Activated naive CD4-positive, alpha-beta T cell treated with anti-CD3 and anti-CD28 coated beads, Interleukin-2, amount 50 U/mL, for 72 hours (primary cell): ENCODE results near the gene ITPK1. TPM values are rescaled to one million over a fixed set of nuclear protein-coding genes. Genes with fewer than 3 reads are reported as not detected.

Experiments used
- ATAC-seq, 2 donors: fragments of 150-1000 bp; cut with Tn5 transposase; 2 replicates each; pipeline ENCODE4 v1.10.0; 2021; ENCODE audit warnings: mild to moderate bottlenecking in 2 of 2, moderate library complexity in 2 of 2
- DNase-seq, 2 donors: peaks; one replicate each; pipeline ENCODE4 v3.0.0; 2021 to 2022; ENCODE audit warnings: low spot score in 2 of 2
- H3K27ac Mint-ChIP-seq, 2 donors: one replicate each; pipeline ENCODE4 v1.8.0; 2022; ENCODE audit warnings: mild to moderate bottlenecking in 2 of 2, mixed read lengths in 2 of 2
- H3K36me3 Mint-ChIP-seq, 2 donors: one replicate each; pipeline ENCODE4 v1.8.0; 2022; ENCODE audit warnings: mixed read lengths in 2 of 2
- H3K9me3 Mint-ChIP-seq, 2 donors: one replicate each; pipeline ENCODE4 v1.8.0; 2022; ENCODE audit warnings: mixed read lengths in 2 of 2
- total RNA-seq, 2 donors: library from RNA; stranded (reverse); gene quantifications; one replicate each; pipeline ENCODE4 v1.2.3, GENCODE V29; 2022

Gene ITPK1
- total RNA-seq, 2 donors from 2014 or later: 15.2 to 33.2 TPM

GRCh38 chr14:92948647-92949046 is 167.1 kb downstream of the ITPK1 start:
- H3K36me3 Mint-ChIP-seq: no peaks in the 10 kb centered on the region
- H3K27ac Mint-ChIP-seq: peak overlapping the region in 1 of 2 donors; percentile 17
- DNase-seq: no peak
- no peaks in the 10 kb centered on the region for H3K9me3 Mint-ChIP-seq
- ATAC-seq: no peak

- ATAC-seq (no peak), DNase-seq (no peak)
- Mint-ChIP-seq H3K9me3 (no peaks in the 10 kb centered on the region), H3K27ac (peak overlapping the region in 1 of 2 donors; percentile 55), H3K36me3 (no peaks in the 10 kb centered on the region)
Observed at GRCh38 chr14:92946847-92947545, 168.7 kb downstream of the ITPK1 start.

- ATAC-seq: no peak
Observed at GRCh38 chr14:92945959-92946846, 169.5 kb downstream of the ITPK1 start.

GRCh38 chr14:92945544-92945943 is 170.2 kb downstream of the ITPK1 start:
- Mint-ChIP-seq H3K9me3 (no peaks in the 10 kb centered on the region), H3K36me3 (no peaks in the 10 kb centered on the region), H3K27ac (no peak overlapping the region)
- ATAC-seq (no peak), DNase-seq (no peak)

More at GRCh38 chr14:92945959-92946846, 169.5 kb downstream of the ITPK1 start:
- peak overlapping the region; percentile 14 to 55 for H3K27ac Mint-ChIP-seq
- no peaks in the 10 kb centered on the region for H3K36me3 Mint-ChIP-seq
- no peaks in the 10 kb centered on the region for H3K9me3 Mint-ChIP-seq
- no peak for DNase-seq

- DNase-seq (no peak), ATAC-seq (no peak)
- H3K27ac Mint-ChIP-seq: peak overlapping the region; percentile 4 to 38
- no peaks in the 10 kb centered on the region for H3K9me3 Mint-ChIP-seq
- no peaks in the 10 kb centered on the region for H3K36me3 Mint-ChIP-seq
Observed at GRCh38 chr14:92944976-92945375, 170.7 kb downstream of the ITPK1 start.

GRCh38 chr14:92943855-92944570 is 171.7 kb downstream of the ITPK1 start:
- no peaks in the 10 kb centered on the region for H3K9me3 Mint-ChIP-seq
- ATAC-seq: no peak
- DNase-seq: no peak
- H3K27ac Mint-ChIP-seq: peak overlapping the region; percentile 4 to 38
- no peaks in the 10 kb centered on the region for H3K36me3 Mint-ChIP-seq

- no peaks in the 10 kb centered on the region for H3K36me3 Mint-ChIP-seq
- no peak for ATAC-seq
Observed at GRCh38 chr14:92942976-92943710, 172.6 kb downstream of the ITPK1 start.

GRCh38 chr14:92942576-92942975 is 173.1 kb downstream of the ITPK1 start:
- H3K36me3 Mint-ChIP-seq: no peaks in the 10 kb centered on the region
- ATAC-seq (no peak), DNase-seq (no peak)
- H3K27ac Mint-ChIP-seq: peak overlapping the region in 1 of 2 donors; percentile 29
- H3K9me3 Mint-ChIP-seq: no peaks in the 10 kb centered on the region

More at GRCh38 chr14:92942976-92943710, 172.6 kb downstream of the ITPK1 start:
- DNase-seq: no peak
- Mint-ChIP-seq H3K9me3 (no peaks in the 10 kb centered on the region), H3K27ac (no peak overlapping the region)

GRCh38 chr14:92942136-92942535 is 173.6 kb downstream of the ITPK1 start:
- peak overlapping the region in 1 of 2 donors; percentile 29 for H3K27ac Mint-ChIP-seq
- ATAC-seq (no peak), DNase-seq (no peak)
- no peaks in the 10 kb centered on the region for H3K9me3 Mint-ChIP-seq
- H3K36me3 Mint-ChIP-seq: no peaks in the 10 kb centered on the region

GRCh38 chr14:92941531-92941930 is 174.2 kb downstream of the ITPK1 start:
- Mint-ChIP-seq H3K9me3 (no peaks in the 10 kb centered on the region), H3K36me3 (no peaks in the 10 kb centered on the region), H3K27ac (no peak overlapping the region)
- DNase-seq (no peak), ATAC-seq (no peak)

GRCh38 chr14:92940543-92940942 is 175.2 kb downstream of the ITPK1 start:
- Mint-ChIP-seq H3K9me3 (no peaks in the 10 kb centered on the region), H3K36me3 (no peaks in the 10 kb centered on the region), H3K27ac (no peak overlapping the region)
- no peak for ATAC-seq
- no peak for DNase-seq

GRCh38 chr14:92939699-92940098 is 176.0 kb downstream of the ITPK1 start:
- Mint-ChIP-seq H3K27ac (no peak overlapping the region), H3K9me3 (no peaks in the 10 kb centered on the region), H3K36me3 (no peaks in the 10 kb centered on the region)
- no peak for DNase-seq
- no peak for ATAC-seq

GRCh38 chr14:92938890-92939671 is 176.6 kb downstream of the ITPK1 start:
- no peak overlapping the region for H3K27ac Mint-ChIP-seq
- no peak for DNase-seq
- no peak for ATAC-seq
- H3K36me3 Mint-ChIP-seq: no peaks in the 10 kb centered on the region
- no peaks in the 10 kb centered on the region for H3K9me3 Mint-ChIP-seq

GRCh38 chr14:92938235-92938875 is 177.4 kb downstream of the ITPK1 start:
- Mint-ChIP-seq H3K9me3 (no peaks in the 10 kb centered on the region), H3K36me3 (no peaks in the 10 kb centered on the region), H3K27ac (peak overlapping the region in 1 of 2 donors; percentile 71)
- no peak for ATAC-seq
- no peak for DNase-seq
